Activated B cell treated with CpG ODN at 0.5 μM for 24 hours (primary cell): ENCODE measurements around the gene WTAP. TPM values are rescaled to one million over a fixed set of nuclear protein-coding genes. Genes with fewer than 3 reads are reported as not detected.

ENCODE experiments used
- ATAC-seq: fragments of 200-7000 bp; cut with Tn5 transposase; one replicate; pipeline ENCODE4 v1.10.0; 2021; ENCODE audit warnings: low read depth, mild to moderate bottlenecking, moderate library complexity
- CTCF ChIA-PET: fragments of 350-600 bp; sonication (Branson Sonifier 250); formaldehyde crosslinking; loops from one replicate; lab custom pipeline; 2021; ENCODE audit warnings: antibody characterized with exemption; lab: Charles Lee
- POLR2A ChIA-PET: fragments of 350-600 bp; sonication (Branson Sonifier 250); formaldehyde crosslinking; loops from one replicate; lab custom pipeline; 2021; ENCODE audit warnings: antibody characterized with exemption; lab: Charles Lee
- DNase-seq: peaks from one replicate; pipeline ENCODE4 v3.0.0; 2022
- H3K27ac Mint-ChIP-seq: one replicate; pipeline ENCODE4 v1.8.0; 2020; ENCODE audit warnings: mixed read lengths
- H3K27me3 Mint-ChIP-seq: one replicate; pipeline ENCODE4 v1.8.0; 2021; ENCODE audit warnings: mixed read lengths
- H3K36me3 Mint-ChIP-seq: one replicate; pipeline ENCODE4 v1.8.0; 2021; ENCODE audit warnings: low read depth, mixed read lengths
- H3K4me1 Mint-ChIP-seq: one replicate; pipeline ENCODE4 v1.8.0; 2021; ENCODE audit warnings: mixed read lengths
- H3K4me3 Mint-ChIP-seq: one replicate; pipeline ENCODE4 v1.8.0; 2020; ENCODE audit warnings: mild to moderate bottlenecking, mixed read lengths
- H3K9me3 Mint-ChIP-seq: one replicate; pipeline ENCODE4 v1.8.0; 2020; ENCODE audit warnings: mixed read lengths
- intact Hi-C: fragments of 100-400 bp; cut with micrococcal nuclease; formaldehyde crosslinking; loops from one replicate; pipeline ENCODE4 v1.15.1; 2024
- total RNA-seq: library from RNA; stranded (reverse); gene quantifications from 2 replicates; pipeline ENCODE4 v1.2.3, GENCODE V29; 2022
- TF ChIP-seq, protein P1 (sequence below): fragments of 200-600 bp; IDR thresholded peaks from one replicate; pipeline ENCODE4 v1.8.0; 2022; ENCODE audit warnings: antibody characterized with exemption, mild to moderate bottlenecking

Gene WTAP
- total RNA-seq, 1 donor from 2014 or later = 141 TPM

DNA sequence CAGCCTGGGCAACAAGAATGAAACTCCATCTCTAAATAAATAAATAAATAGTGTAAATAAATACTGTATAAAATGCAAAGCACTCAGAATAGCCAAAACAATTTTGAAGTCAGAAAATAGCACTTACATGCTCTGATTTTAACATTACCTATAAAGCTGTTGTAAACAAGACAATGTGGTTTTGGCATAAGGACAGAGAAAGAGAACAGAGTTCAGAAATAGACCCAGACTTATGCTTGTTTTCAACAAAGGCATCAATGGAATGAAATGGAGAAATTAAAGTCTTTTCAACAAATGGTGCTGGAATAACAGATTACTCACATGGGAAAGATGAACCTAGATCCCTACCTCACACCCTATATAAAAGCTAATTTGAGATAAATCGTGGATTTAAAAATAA, 44.9 kb downstream of the WTAP start:
- POLR2A ChIA-PET = no interaction called here
- H3K4me3 Mint-ChIP-seq = no peak overlapping the region

DNA sequence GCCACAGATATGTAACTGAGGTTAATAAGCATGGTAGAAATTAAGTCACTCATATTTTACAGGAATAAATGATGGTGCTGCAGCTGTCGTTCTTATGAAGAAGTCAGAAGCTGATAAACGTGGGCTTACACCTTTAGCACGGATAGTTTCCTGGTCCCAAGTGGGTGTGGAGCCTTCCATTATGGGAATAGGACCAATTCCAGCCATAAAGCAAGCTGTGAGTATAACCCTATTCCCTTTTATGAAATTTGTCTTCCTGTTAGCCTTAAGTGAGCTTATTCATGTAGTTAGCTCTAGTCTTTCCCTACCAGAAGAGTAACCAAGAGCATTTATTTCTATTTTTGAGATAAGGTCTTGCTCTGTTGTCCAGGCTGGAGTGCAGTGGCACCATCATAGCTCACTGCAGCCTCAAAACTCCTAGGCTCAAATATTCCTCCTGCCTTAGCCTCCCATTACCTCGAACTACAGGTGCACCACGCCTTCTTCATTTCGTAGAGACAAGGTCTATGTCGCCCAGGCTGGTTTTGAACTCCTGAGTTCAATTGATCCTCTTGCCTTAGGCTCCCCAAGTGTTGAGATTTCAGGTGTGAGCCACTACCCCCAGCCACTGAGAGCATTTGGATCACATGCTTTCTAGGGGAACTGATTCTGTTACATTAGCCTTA, 50.1 kb downstream of the WTAP start:
- H3K9me3 Mint-ChIP-seq = no peaks in the 10 kb centered on the region
- TF ChIP-seq, protein P1, sequence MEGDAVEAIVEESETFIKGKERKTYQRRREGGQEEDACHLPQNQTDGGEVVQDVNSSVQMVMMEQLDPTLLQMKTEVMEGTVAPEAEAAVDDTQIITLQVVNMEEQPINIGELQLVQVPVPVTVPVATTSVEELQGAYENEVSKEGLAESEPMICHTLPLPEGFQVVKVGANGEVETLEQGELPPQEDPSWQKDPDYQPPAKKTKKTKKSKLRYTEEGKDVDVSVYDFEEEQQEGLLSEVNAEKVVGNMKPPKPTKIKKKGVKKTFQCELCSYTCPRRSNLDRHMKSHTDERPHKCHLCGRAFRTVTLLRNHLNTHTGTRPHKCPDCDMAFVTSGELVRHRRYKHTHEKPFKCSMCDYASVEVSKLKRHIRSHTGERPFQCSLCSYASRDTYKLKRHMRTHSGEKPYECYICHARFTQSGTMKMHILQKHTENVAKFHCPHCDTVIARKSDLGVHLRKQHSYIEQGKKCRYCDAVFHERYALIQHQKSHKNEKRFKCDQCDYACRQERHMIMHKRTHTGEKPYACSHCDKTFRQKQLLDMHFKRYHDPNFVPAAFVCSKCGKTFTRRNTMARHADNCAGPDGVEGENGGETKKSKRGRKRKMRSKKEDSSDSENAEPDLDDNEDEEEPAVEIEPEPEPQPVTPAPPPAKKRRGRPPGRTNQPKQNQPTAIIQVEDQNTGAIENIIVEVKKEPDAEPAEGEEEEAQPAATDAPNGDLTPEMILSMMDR = no peak
- DNase-seq (no peak), ATAC-seq (no peak)
- H3K36me3 Mint-ChIP-seq = peaks cover 83% of the 10 kb centered on the region
- no peaks in the 10 kb centered on the region for H3K4me1 Mint-ChIP-seq
- no peak overlapping the region for H3K27ac Mint-ChIP-seq
- no peak overlapping the region for H3K4me3 Mint-ChIP-seq
- intact Hi-C loops = no loop called here
- H3K27me3 Mint-ChIP-seq = no peaks in the 10 kb centered on the region
- ChIA-PET CTCF (no interaction called here), POLR2A (no interaction called here)

More for the DNA sequence above, 44.9 kb downstream of the WTAP start:
- H3K4me1 Mint-ChIP-seq = no peaks in the 10 kb centered on the region
- H3K27ac Mint-ChIP-seq = no peak overlapping the region
- peaks cover 2% of the 10 kb centered on the region for H3K9me3 Mint-ChIP-seq
- CTCF ChIA-PET = no interaction called here
- H3K36me3 Mint-ChIP-seq = peaks cover 75% of the 10 kb centered on the region
- intact Hi-C loops = no loop called here
- no peaks in the 10 kb centered on the region for H3K27me3 Mint-ChIP-seq
- DNase-seq (no peak), ATAC-seq (no peak)
- TF ChIP-seq, protein P1 = no peak

DNA sequence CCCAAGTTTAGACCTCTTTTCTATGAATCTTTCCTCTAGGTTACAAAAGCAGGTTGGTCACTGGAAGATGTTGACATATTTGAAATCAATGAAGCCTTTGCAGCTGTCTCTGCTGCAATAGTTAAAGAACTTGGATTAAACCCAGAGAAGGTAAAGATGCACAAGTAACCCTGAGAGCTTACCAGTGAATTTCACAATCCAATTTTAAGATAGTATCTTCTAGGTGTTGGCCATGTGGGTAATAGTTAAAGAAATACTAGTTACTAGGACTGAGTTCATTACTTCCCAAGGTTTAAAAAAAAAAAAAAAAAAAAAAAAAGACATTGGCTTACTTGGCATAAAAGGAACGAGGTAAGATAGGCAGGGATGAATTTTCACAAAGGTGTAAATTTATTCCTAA, 50.8 kb downstream of the WTAP start:
- Mint-ChIP-seq H3K36me3 (peaks cover 90% of the 10 kb centered on the region), H3K27ac (no peak overlapping the region), H3K4me3 (no peak overlapping the region), H3K9me3 (no peaks in the 10 kb centered on the region), H3K27me3 (no peaks in the 10 kb centered on the region), H3K4me1 (no peaks in the 10 kb centered on the region)
- ChIA-PET POLR2A (interaction anchor here (0.6 kb wide), 1 partner anchor 59 kb away, joined by 8 read pairs; no protein-coding TSS in a partner anchor), CTCF (no interaction called here)
- intact Hi-C loops = loop anchor here (2.0 kb wide), 1 partner anchor 15 kb away; the partner anchor contains the start of gene ACAT2
- TF ChIP-seq, protein P1 = no peak
- DNase-seq (no peak), ATAC-seq (no peak)

DNA sequence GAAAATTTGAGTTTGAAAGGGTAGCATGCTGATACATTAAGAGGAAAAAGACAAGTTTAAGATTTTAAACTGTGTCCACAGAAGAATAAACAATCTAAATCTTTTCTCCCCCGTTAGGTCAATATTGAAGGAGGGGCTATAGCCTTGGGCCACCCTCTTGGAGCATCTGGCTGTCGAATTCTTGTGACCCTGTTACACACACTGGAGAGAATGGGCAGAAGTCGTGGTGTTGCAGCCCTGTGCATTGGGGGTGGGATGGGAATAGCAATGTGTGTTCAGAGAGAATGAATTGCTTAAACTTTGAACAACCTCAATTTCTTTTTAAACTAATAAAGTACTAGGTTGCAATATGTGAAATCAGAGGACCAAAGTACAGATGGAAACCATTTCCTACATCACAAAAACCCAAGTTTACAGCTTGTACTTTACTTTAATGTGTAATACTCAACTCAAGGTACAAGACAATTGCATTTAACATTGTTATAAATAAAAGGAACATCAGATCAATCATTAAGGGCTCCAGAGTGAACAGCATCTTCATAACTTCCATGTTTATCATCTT, 51.3 kb downstream of the WTAP start:
- Mint-ChIP-seq H3K36me3 (peaks cover 92% of the 10 kb centered on the region), H3K9me3 (no peaks in the 10 kb centered on the region), H3K27me3 (no peaks in the 10 kb centered on the region), H3K4me3 (no peak overlapping the region), H3K27ac (no peak overlapping the region), H3K4me1 (no peaks in the 10 kb centered on the region)
- DNase-seq = no peak
- TF ChIP-seq, protein P1 = no peak
- ChIA-PET POLR2A (interaction anchor here (0.6 kb wide), 1 partner anchor 59 kb away, joined by 8 read pairs; no protein-coding TSS in a partner anchor), CTCF (no interaction called here)
- intact Hi-C loops = loop anchor here (2.0 kb wide), 1 partner anchor 16 kb away; the partner anchor contains the start of gene ACAT2
- no peak for ATAC-seq

DNA sequence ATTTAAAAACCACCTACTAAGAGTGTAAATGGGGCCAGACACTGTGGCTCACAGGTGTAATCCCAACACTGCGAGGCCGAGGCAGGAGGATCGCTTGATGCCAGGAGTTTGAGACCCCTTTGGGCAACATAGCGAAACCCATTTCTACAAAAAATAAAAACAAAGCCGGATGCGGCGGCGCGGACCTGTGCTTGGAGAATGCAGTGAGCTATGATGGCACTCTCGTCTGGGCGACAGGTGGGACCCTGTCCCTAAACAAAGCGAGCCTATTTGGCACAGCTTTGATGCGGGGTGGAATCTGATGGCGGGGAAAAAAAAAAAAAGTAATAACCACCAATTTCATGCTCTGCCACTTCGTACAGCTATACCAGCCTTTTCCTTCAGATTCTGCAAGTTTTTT, 61.0 kb downstream of the WTAP start:
- Mint-ChIP-seq H3K27me3 (no peaks in the 10 kb centered on the region), H3K4me3 (peak overlapping the region; percentile 95), H3K36me3 (peaks cover 75% of the 10 kb centered on the region), H3K9me3 (no peaks in the 10 kb centered on the region), H3K27ac (peak overlapping the region; percentile 82), H3K4me1 (peaks cover 44% of the 10 kb centered on the region)
- TF ChIP-seq, protein P1 = no peak
- POLR2A ChIA-PET = interaction anchor here (0.5 to 5.0 kb wide), 8 partner anchors 26 to 661 kb away, joined by 3 to 102 read pairs (median 16); partner anchors contain the start of genes ACAT2, SOD2 and WTAP
- no peak for ATAC-seq
- intact Hi-C loops = no loop called here
- no peak for DNase-seq
- CTCF ChIA-PET = interaction anchor here (0.8 to 1.1 kb wide), 2 partner anchors 24 to 68 kb away, joined by 3 read pairs; no protein-coding TSS in a partner anchor
